ENCODE results near the gene TXLNA.
"Not testable (repeated sequence)": the region's sequence is repeated elsewhere in the genome, so short reads cannot be mapped to it uniquely, and the experiment has no call there.

Gene TXLNA

DNA sequence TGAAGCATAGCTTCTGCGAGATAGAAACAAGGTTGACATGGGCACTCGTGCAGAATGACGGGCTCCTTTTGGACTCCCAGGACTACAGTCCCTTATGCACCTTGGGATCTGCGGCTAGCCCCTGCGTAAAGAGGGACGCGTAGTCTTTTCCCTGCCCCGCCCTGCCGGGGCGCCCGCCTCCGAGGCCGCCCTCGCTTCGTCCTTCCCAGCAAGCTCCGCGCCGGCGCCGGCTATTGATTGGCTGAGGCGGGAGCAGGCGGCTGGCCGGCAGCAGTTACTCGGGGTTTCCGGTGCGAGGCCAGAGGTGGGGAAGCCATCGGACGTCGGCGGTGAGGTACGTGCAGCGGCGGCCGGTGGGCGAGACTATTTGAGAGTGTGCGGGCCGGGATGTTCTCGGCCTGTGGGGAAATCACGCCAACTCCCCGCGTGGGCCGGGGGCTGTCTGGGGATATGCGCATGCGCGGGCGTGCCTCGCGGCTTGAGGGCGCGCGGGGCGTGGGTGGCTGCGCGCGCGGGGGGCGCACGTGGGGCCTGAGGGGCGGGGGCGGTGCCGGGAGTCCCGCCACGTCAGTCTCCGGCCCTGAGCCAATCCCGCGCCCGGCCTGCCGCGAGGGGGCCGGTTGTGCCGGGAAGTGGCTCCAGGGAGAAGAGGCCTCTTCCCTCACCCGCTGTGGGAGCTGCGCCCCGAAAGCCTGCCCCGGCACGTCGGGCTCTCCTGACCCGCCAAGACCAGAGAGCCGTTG lies at the start of gene TXLNA:
Gene TXLNA (plus strand): TSS at position 233 of the 743 bp plus-strand sequence. CDS start 671 bp downstream, outside the sequence.
- DNase-seq (ENCODE audit: low read depth in 3 of 3) = peak; percentile 73 to 92 (median 83)

DNA sequence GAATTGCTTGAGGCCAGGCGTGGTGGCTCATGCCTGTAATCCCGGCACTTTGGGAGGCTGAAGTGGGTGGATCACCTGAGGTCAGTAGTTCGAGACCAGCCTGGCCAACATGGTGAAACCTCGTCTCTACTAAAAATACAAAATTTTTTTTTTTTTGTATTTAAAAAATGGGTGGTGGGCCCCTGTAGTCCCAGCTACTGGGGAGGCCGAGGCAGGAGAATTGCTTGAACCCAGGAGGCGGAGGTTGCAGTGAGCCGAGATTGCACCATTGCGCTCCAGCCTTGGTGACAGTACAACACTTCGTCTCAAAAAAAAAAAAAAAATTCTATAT lies 45.6 kb upstream of the TXLNA start:
- DNase-seq (ENCODE audit: low read depth in 3 of 3) = not testable (repeated sequence)

DNA sequence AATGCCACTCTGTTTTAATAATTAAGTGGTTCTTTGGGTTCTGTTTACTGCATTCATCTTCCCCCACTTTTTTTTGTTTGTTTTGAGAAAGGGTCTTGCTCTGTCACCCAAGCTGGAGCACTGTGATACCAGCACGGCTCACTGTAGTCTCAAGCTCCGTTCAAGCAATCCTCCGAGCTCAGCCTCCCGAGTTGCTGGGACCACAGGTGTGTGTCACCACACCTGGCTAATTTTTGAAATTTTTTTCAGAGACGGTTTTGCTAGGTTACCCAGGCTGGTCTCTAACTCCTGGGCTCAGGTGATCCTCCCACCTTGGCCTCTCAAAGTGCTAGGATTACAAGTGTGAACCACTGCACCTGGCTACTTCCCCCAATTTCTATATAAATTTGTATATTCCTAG lies 42.4 kb upstream of the TXLNA start:
- no peak for DNase-seq (ENCODE audit: low read depth in 3 of 3)

DNA sequence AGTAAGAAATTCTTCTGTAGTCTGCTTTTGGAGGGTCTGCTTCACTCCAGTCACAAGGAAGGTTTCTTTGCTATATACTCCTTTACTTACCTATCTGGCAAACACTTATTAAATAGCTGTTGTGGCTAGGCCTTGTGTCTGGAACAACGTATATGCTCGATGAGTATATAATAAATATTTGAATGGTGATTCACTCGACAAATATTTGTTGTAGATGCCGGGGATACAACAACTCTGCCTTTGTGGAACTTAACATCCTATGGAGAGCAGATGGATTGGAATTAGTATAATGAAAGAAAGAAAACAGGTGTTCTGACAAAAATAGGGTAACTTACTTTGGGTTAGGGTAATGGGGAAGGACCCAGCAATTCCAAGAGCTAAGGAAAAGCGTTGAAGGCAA lies 40.5 kb upstream of the TXLNA start:
- no peak for DNase-seq (ENCODE audit: low read depth in 3 of 3)

DNA sequence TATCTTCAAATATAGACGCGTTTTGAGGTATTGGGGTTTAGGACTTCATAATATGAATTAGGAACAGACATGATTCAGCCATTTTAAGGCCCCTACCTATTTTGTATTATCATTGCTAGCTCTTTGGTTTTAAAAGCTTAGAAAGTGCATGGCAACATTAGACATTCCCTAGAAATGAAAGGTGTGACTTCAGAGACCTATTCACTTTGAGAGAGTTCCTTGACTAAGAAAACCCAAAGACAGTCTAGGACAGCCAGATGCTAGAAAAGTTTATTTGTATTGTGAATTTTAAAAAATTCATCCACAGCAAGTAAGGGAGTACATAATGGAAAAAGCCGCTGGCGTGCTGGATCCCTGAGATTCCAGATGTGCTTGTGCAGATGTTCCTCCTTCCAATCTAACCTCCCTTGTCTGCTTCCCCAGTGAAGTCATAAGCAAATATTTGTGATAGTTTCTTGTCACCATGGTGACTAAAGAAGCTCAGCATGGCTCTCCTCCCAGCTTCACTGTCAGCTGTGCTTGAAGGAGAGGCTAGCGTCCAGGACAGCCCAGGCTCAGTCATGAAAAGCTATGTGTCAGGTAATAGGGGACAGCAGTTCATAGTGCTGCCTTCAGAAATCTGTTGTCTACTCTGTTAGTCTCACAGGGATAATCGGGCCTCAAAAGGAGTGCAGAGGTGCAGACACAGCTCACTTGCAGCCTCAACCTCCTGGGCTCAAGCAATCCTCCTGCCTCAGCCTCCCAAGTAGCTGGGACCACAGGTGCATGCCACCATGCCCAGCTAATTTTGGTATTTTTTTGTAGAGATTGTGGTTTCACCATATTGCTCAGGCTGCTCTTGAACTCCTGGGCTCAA lies 36.8 kb upstream of the TXLNA start:
- DNase-seq (ENCODE audit: low read depth in 3 of 3) = no peak

DNA sequence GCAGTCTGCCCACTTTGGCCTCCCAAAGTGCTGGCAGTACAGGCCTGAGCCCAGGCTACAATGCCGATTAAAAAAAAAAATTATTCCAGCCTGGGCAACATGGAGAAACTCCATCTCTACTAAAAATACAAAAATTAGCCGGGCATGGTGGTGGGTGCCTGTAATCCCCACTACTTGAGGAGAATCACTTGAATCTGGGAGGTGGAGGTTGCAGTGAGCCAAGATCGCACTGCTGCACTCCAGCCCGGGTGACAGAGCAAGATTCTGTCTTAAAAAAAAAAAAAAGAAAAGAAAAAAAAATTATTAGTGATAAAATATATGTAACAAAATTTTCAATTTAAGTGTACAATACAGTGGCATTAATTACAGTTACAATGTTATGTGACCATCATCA lies 36.2 kb upstream of the TXLNA start:
- not testable (repeated sequence) for DNase-seq (ENCODE audit: low read depth in 3 of 3)

DNA sequence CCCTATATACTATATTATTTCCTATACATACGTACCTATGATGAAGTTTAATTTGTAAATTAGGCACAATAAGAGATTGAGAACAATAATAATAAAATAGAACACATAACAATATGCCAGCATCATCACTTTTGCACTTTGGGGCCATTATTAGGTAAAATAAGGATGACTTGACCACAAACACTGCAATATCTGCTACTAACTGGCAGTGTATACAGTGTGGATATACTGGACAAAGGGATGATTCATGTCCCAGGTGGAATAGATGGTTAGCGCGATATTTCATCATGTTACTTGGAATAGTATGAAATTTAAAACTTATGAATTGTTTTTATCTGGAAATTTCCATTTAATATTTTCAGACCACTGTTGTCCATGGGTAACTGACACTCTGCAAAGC lies 35.4 kb upstream of the TXLNA start:
- DNase-seq (ENCODE audit: low read depth in 3 of 3) = no peak

DNA sequence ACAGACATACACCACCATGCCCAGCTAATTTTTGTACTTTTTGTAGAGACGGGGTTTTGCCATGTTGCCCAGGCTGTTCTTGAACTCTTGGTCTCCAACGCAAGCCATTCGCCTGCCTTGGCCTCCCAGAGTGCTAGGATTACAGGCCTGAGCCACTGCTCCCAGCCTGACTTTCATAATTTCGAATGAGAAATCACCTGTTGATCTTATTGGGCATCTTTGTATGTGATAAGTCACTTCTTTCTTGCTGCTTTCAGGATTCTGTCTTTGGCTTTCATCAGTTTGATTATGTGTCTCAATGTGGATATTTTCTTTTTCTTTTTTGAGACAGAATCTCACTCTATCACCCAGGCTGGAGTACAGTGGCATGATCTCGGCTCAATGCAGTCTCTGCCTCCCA lies 31.7 kb upstream of the TXLNA start:
- DNase-seq (ENCODE audit: low read depth in 3 of 3) = not testable (repeated sequence)

DNA sequence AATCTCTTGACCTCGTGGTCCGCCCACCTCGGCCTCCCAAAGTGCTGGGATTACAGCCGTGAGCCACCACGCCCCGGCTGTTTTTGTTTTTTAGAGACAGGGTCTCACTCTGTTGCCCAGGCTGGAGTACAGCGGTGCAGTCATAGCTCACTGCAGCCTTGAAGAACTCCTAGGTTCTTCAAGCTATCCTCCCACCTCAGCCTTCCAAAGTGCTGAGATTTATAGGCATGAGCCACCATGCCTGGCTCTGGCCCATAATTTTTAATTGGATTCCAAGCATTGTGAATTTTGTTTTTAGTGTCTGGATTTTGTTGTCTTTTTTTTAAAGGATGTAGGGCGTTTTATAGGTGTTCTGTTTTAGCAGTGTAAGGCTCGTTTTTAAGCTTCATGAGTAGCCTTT lies 28.6 kb upstream of the TXLNA start:
- no peak for DNase-seq (ENCODE audit: low read depth in 3 of 3)

DNA sequence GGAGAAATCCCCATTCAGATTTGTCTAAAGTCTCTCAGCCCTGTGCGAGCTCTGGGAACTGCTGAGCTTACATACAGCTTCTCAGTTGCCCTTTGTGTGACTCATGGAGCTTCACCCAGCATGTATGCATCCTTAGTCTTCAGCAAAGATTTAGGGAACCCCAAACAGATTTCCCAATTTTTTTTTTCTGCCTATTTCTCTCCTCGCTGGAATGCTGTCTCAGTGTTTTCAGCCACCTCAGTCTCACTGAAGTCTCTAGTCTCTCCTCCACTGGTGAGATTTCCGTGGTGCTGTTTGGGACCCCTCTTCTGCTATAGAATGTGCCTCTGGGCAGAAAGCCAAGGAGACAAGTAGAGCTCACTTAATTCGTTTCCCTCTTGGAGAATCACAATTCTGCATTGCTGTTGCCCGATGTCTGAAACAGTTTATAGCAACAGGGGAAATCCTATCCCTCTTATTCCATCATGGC lies 28.1 kb upstream of the TXLNA start:
- no peak for DNase-seq (ENCODE audit: low read depth in 3 of 3)

DNA sequence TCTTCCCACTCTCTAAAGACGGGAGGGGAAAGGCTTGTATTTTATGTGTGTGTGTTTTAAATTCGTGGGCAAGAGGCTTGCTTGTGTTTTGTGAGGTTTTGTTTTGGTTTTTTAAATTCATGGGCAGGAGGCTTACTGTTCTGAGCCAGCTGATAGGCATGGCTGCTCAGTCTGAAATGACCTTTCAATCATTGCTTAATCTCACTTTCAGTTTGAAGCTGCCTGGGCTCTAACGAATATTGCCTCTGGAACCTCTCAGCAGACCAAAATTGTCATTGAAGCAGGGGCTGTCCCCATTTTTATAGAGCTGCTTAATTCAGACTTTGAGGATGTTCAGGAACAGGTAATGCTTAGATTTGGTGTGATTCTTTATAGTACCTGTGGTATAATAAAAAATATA lies 20.3 kb upstream of the TXLNA start:
- DNase-seq (ENCODE audit: low read depth in 3 of 3) = no peak

DNA sequence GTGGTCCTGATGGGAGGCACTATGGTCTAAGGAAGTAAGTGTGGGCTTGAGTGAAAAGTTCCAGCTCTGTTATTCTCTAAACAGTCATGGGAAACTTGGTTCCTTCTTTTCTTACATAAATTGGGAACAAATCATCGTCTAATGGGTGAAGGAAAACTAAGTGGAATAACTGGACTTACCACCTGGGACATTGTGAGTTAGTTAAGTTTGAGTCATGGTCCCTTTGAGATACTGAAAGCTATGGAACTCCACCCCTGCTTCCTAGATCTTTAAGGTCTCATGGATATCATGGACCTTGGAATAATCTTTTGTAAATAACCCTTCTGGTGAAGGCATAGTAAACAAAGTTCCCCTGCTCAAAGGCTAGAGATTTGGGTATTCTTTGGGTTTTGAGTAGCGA lies 16.1 kb upstream of the TXLNA start:
- DNase-seq (ENCODE audit: low read depth in 3 of 3) = no peak

DNA sequence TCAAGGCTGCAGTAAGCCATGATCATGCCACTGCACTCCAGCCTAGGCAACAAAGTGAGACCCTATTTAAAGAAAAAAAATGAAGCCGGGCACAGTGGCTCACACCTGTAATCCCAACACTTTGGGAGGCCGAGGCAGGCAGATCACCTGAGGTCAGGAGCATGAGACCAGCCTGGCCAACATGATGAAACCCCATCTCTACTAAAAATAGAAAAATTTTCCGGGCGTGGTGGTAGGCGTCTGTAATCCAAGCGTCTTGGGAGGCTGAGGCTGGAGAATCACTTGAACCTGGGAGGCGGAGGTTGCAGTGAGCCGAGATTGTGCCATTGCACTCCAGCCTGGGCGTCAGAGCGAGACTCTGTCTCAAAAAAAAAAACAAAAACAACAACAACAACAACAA lies 13.8 kb upstream of the TXLNA start:
- DNase-seq (ENCODE audit: low read depth in 3 of 3) = not testable (repeated sequence)

DNA sequence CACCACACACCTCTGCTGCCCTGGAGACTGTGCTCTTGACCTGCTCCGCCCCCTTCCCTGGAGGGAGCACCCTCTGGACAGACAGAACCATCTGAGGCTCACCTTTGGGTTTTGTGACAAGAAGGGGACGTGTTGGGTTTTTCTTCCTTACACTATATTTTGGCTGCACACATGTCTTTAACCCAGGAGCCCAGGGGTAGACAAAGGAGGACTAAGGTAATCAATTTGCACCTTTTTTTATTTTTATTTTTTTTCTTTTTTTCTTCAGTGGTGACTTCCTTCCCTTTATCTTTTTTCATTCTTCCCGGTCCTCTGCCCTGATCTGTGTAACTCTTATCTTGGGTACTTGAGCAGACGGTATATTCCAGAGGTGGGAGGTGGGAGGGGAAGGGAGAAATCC lies 8.5 kb upstream of the TXLNA start:
- no peak for DNase-seq (ENCODE audit: low read depth in 3 of 3)

DNA sequence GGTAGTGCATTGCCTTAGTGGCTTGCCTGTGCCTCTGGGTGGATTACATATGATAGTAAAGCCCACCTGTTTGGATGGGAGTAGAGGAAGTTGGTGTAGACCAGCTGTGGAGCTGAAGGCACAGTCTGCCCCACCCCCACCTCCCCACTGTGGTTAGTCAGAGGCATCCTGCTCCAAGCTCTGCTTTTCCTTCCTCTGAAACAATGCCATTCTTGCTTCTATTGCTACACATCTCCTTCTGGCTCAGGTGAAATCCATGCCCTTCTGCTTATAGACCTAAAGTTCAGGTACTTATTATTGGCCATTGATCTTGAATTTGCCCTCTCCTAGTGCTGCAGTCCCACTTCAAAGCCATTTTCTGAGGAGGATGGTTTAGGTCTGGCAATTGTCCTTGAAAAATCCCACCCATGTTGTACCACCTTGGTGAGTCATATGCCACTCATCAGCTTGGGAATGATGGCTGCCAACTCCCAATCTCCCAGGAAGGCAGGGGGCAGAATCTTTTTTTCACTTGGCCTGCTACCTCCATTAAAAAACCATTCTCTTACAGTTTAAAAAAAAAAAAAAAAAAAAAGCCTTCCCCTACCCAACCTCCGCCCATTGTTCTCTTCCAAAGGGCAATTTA lies 6.7 kb upstream of the TXLNA start:
- no peak for DNase-seq (ENCODE audit: low read depth in 3 of 3)

DNA sequence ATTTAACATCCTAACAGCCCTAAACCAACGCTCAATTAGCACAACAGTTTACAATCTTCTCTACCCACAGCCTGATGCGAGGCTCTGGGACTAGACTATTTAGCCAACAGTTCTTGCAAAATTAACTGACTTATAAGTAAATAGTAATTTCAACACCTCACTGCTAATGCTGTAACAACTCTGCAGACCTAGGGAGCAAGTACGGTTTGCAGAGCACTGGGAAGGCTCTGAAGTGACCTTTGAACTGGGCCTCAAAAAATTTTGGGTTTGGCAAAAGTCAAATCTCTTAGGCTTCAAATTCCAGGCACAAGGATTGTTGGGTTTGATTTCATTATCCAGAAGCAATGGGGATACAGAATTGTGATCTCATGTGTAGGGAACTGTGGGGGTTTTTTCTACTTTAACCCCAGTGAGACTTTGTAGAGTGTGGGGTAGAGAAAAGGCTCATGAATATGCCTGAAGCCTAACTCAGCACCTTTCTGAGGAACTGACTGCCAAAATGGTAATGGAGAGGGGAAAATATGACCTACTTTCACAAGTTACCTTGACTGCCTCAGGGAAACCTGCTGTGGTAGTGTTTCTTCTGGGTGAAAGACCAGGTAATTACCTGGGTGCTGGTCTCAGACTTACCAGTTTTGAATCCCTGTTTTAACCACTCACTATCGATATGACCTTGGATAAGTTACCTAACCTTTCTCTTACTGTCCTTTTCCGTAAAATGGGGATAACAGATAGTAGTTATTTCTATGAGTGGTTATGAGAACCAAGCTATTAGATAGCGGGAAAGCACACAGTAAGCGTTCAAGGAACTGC lies 889 bp upstream of the TXLNA start:
- DNase-seq (ENCODE audit: low read depth in 3 of 3) = no peak

DNA sequence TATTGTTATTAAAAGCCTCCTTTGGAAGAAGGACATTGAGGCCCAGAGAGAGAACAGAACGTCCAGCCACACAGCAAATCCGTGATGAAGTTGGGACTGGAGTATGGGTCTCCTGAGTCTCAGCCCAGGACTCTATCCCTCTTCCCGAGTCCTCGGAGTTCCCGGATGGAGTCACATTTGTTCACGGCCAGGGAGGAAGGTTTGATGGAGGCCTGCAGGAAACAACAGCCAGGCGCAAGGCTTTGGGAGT lies 357 bp upstream of the TXLNA start:
- no peak for DNase-seq (ENCODE audit: low read depth in 3 of 3)

DNA sequence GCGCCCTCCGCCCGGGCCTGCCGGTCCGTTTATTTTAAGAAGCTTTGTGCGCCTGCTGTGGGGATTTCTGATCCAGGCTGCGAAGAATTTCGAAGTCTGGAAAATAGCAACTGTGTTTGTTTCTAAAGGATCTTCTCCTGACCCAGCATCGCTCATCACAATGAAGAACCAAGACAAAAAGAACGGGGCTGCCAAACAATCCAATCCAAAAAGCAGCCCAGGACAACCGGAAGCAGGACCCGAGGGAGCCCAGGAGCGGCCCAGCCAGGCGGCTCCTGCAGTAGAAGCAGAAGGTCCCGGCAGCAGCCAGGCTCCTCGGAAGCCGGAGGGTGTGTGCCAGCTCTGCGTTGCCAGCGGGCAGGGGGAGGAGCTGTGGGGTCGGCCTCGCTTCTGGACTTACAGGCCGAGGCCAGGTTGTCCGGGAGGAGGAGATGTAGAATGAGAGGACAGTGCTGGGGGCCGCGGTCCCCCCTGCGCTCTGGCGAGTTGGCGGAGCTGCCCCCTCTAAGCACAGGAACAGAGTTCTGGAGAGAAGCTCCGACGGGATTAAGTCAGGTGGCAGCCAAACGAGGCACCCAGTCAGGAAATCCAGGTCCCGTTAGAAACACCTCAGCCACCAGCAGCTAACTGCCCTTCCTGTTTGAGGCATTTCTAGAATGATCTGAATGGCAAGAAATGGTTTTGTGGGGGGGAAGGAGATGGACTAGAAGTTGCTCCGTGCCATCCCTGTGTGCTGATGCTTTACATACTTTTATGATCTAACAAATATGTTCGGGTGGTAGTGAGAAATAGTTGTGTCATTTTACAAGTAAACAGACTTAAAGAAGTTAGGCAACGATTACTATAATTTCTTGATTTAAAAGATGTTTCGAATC lies 948 bp downstream of the TXLNA start:
- DNase-seq (ENCODE audit: low read depth in 3 of 3) = peak in 1 of 3 experiments; percentile 32

DNA sequence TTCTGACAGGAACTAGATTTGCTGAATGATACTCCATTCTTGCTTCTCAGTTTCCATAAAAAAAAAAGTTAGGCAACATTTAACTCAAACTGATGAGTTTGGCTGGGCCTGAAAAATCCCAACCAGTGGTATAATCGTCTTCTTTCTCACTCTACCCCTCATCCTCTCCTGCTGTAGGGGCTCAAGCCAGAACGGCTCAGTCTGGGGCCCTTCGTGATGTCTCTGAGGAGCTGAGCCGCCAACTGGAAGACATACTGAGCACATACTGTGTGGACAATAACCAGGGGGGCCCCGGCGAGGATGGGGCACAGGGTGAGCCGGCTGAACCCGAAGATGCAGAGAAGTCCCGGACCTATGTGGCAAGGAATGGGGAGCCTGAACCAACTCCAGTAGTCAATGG lies 1.6 kb downstream of the TXLNA start:
- no peak for DNase-seq (ENCODE audit: low read depth in 3 of 3)

DNA sequence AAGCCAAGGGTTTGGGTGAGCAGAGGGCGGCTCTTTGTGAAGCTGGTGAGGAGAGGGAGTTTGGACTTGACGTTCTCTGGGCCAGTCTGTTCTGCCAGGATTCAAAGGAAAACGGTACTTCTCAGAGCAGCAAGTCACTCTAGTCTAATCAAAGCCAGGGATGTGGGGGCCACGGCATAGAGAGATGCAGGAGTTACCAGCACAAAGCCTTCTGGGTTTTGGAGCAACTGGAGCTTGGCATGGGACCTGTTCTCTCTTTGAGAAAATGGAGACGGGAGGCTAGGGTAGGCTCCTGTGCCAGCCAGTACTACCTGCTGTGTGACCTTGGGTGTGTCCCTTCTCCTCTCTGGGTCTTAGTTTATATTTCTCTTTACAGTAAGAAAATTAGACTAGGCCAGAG lies 2.1 kb downstream of the TXLNA start:
- no peak for DNase-seq (ENCODE audit: low read depth in 3 of 3)

DNA sequence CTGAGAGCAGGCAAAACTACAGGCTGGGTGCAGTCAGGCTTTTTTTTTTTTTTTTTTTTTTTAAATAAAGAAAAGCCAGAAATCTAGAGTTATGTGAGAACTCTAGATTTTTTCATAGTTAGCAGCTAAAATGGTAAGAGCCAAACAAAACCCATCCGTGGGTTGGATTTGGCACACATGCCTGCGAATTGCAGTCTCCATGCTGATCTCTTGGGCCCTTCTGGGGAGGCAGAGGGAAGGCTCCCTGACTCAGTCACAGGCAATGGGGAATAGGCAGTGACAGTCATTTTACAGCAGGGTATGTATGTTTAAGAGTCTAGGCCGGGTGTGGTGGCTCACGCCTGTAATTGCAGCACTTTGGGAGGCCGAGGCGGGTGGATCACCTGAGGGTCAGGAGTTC lies 2.6 kb downstream of the TXLNA start:
- DNase-seq (ENCODE audit: low read depth in 3 of 3) = no peak

Measured in stimulated activated CD4-positive, alpha-beta T cell treated with anti-CD3 and anti-CD28 coated beads, TNF-alpha, amount 100 ng/mL, for 24 hours (primary cell).